Glutamatergic neuron (in vitro differentiated cells): ENCODE measurements around the gene PAPPA. TPM values are rescaled to one million over a fixed set of nuclear protein-coding genes. Genes with fewer than 3 reads are reported as not detected.

ENCODE experiments used
- DNase-seq: peaks from one replicate; pipeline ENCODE4 v3.0.0; 2022
- H3K27ac Mint-ChIP-seq: one replicate; pipeline ENCODE4 v1.8.0; 2020; ENCODE audit warnings: mild to moderate bottlenecking, mixed read lengths, inconsistent platforms; ENCODE audit not compliant: unreplicated experiment
- H3K27me3 Mint-ChIP-seq: one replicate; pipeline ENCODE4 v1.8.0; 2020; ENCODE audit warnings: mild to moderate bottlenecking, moderate library complexity, mixed read lengths, inconsistent platforms; ENCODE audit not compliant: unreplicated experiment
- H3K36me3 Mint-ChIP-seq: one replicate; pipeline ENCODE4 v1.8.0; 2020; ENCODE audit warnings: mild to moderate bottlenecking, mixed read lengths, inconsistent platforms; ENCODE audit not compliant: unreplicated experiment
- H3K4me1 Mint-ChIP-seq: one replicate; pipeline ENCODE4 v1.8.0; 2020; ENCODE audit warnings: mild to moderate bottlenecking, low read depth, mixed read lengths, inconsistent platforms; ENCODE audit not compliant: unreplicated experiment
- H3K4me3 Mint-ChIP-seq: one replicate; pipeline ENCODE4 v1.8.0; 2020; ENCODE audit warnings: mild to moderate bottlenecking, mixed read lengths, inconsistent platforms; ENCODE audit not compliant: unreplicated experiment
- H3K9me3 Mint-ChIP-seq: one replicate; pipeline ENCODE4 v1.8.0; 2020; ENCODE audit warnings: mild to moderate bottlenecking, moderate library complexity, mixed read lengths, inconsistent platforms; ENCODE audit not compliant: unreplicated experiment
- total RNA-seq: library from RNA; stranded (reverse); fragmentation: NEBNext Ultra II Directional; extraction: Animal tissue kit (Norgen Biotek cat#: 25700); gene quantifications from one replicate; pipeline ENCODE4 v1.2.1, GENCODE V29; 2021; ENCODE audit not compliant: unreplicated experiment
- TF ChIP-seq, protein P1 (sequence below): fragments of 200-600 bp; sonication (generic); IDR thresholded peaks from one replicate; pipeline ENCODE4 v1.5.0; 2021; ENCODE audit not compliant: partially characterized antibody, unreplicated experiment

The PAPPA gene
- total RNA-seq, 1 donor from 2014 or later: 10.5 TPM

DNA sequence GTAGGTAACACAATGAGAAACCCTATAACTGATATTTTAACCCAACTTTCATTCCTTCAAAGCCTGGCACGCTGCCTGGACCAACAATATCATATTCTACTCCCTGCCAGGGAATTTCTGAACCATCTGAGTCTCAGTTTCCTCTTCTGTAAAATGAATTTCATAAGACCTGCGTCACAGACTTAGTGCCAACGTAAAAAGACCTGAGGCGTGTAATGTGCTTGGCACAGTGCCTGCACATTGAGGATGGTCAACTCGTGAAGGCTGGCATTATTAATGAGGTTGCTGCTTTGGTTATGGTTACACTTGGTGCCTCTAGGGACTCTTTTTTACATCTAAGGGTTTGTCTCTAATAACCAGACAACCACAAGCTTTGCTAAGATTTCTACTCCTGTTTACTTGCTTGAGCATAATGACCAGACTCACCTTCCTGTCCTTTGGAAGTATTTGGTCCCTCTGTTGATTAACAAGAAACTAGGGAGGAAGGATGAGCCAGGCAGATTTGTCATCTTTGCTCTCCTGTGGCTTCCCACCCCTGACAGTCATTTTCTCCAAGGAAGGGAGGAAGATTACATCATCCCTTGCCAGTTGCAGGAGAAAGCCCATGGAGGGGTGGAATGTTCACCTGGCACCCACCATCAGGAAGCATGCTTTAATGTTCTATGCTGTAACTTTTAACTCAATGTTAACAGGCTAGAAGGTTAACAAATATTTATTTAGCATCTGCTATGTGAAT is 79.0 kb downstream of the PAPPA start:
- no peak overlapping the region for H3K4me3 Mint-ChIP-seq
- H3K27me3 Mint-ChIP-seq: peaks cover 2% of the 10 kb centered on the region
- H3K9me3 Mint-ChIP-seq: no peaks in the 10 kb centered on the region
- no peaks in the 10 kb centered on the region for H3K4me1 Mint-ChIP-seq
- TF ChIP-seq, protein P1, sequence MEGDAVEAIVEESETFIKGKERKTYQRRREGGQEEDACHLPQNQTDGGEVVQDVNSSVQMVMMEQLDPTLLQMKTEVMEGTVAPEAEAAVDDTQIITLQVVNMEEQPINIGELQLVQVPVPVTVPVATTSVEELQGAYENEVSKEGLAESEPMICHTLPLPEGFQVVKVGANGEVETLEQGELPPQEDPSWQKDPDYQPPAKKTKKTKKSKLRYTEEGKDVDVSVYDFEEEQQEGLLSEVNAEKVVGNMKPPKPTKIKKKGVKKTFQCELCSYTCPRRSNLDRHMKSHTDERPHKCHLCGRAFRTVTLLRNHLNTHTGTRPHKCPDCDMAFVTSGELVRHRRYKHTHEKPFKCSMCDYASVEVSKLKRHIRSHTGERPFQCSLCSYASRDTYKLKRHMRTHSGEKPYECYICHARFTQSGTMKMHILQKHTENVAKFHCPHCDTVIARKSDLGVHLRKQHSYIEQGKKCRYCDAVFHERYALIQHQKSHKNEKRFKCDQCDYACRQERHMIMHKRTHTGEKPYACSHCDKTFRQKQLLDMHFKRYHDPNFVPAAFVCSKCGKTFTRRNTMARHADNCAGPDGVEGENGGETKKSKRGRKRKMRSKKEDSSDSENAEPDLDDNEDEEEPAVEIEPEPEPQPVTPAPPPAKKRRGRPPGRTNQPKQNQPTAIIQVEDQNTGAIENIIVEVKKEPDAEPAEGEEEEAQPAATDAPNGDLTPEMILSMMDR: no peak
- H3K36me3 Mint-ChIP-seq: no peaks in the 10 kb centered on the region
- no peak for DNase-seq
- H3K27ac Mint-ChIP-seq: no peak overlapping the region

DNA sequence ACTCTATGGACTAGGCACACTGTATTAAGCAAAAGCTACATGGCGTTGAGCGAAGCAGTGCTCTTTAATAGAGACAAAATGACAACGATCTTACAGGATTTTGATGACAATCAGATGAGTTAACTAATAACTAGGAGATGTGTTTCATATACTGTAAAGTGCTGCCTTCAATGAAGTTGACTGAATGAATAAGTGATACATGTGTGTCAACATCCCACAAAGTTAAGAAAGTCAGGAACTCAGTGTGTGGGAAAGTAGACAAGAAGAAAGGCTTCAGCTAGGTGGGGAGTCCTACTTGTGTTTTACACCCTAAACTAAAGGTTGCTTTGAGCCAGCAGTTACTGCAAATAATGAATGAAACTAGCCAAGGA is 79.6 kb downstream of the PAPPA start:
- no peaks in the 10 kb centered on the region for H3K4me1 Mint-ChIP-seq
- no peak for DNase-seq
- no peak overlapping the region for H3K4me3 Mint-ChIP-seq
- H3K27ac Mint-ChIP-seq: no peak overlapping the region
- peaks cover 2% of the 10 kb centered on the region for H3K27me3 Mint-ChIP-seq
- TF ChIP-seq, protein P1: no peak
- no peaks in the 10 kb centered on the region for H3K36me3 Mint-ChIP-seq
- no peaks in the 10 kb centered on the region for H3K9me3 Mint-ChIP-seq

DNA sequence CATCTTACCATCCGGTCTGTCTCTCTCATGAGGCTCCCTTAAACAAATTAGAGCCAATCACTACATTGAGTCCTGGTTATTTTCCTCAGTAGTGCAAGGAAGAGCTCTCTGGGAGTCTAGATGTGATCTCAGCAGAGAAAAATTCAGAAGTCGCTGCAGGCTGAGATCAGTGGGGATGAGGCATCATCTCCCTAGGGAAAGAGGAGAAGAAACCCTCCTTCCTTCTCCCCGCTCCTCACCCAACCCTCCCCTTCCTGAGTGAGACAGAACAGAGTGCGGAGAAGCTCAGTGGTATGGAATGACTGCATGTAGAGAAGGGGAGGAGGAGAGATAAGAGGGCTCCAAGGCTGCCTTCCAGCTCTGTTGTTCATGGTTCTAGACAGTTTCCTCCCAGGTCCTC is 80.5 kb downstream of the PAPPA start:
- no peak overlapping the region for H3K27ac Mint-ChIP-seq
- no peaks in the 10 kb centered on the region for H3K9me3 Mint-ChIP-seq
- no peaks in the 10 kb centered on the region for H3K4me1 Mint-ChIP-seq
- no peak for DNase-seq
- TF ChIP-seq, protein P1: no peak
- H3K27me3 Mint-ChIP-seq: peaks cover 2% of the 10 kb centered on the region
- no peaks in the 10 kb centered on the region for H3K36me3 Mint-ChIP-seq
- H3K4me3 Mint-ChIP-seq: no peak overlapping the region

DNA sequence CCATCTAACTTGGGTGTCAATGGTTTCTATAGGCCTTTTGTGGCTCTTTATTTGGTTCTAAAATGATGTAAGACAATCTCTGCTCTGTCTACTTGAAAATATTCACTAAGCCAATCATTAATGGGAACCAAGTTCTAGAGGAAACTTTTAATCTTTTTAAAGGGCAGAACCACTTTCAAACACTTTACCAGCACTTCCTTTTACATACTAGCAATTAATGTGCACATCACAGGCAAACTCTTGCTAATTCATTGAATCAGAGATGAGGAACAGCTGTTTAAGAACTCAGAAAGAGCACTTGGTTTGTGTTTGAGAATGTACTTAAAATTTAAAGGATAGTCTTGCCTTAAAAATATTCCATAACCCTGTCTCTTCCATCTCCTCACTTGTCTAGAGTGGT is 83.4 kb downstream of the PAPPA start:
- no peak for DNase-seq
- no peaks in the 10 kb centered on the region for H3K36me3 Mint-ChIP-seq
- no peak overlapping the region for H3K4me3 Mint-ChIP-seq
- H3K9me3 Mint-ChIP-seq: no peaks in the 10 kb centered on the region
- no peak overlapping the region for H3K27ac Mint-ChIP-seq
- no peaks in the 10 kb centered on the region for H3K4me1 Mint-ChIP-seq
- TF ChIP-seq, protein P1: no peak
- peaks cover 2% of the 10 kb centered on the region for H3K27me3 Mint-ChIP-seq

DNA sequence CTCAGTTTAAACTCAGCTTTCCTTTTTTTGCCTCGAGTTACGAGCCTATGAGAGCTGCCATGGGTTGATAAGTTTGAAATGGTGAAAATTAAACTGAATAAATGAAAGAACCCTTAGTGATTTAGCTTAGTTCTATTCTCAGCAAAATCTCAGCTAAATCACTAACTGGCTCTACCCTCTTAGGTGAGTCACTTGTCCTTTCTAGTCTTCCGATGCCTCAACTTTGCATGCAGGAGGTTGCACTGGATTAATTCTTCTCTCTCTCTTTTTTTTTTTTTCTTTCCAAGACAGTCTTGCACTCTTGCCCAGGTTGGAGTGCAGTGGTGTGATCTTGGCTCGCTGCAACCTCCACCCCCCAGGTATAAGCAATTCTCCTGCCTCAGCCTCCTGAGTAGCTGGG is 83.9 kb downstream of the PAPPA start:
- no peak overlapping the region for H3K27ac Mint-ChIP-seq
- H3K27me3 Mint-ChIP-seq: peaks cover 2% of the 10 kb centered on the region
- DNase-seq: no peak
- H3K9me3 Mint-ChIP-seq: no peaks in the 10 kb centered on the region
- no peaks in the 10 kb centered on the region for H3K36me3 Mint-ChIP-seq
- TF ChIP-seq, protein P1: no peak
- no peak overlapping the region for H3K4me3 Mint-ChIP-seq
- no peaks in the 10 kb centered on the region for H3K4me1 Mint-ChIP-seq
